H1 (cell line): ENCODE measurements around the gene CXADR. TPM values are rescaled to one million over a fixed set of nuclear protein-coding genes. Genes with fewer than 3 reads are reported as not detected.

Experiments
- BRCA1 ChIP-seq: IDR thresholded peaks from 2 replicates; pipeline ENCODE4 v1.6.1; 2012; ENCODE audit warnings: low read depth, low read length, improper control_type of control experiment
- CTCF ChIP-seq, 3 experiments: IDR thresholded peaks; 1 replicate in 2 of 3; 2 replicates in 1 of 3; pipeline versions ENCODE4 v1.5.1 to v1.6.1; 2011; ENCODE audit warnings: low read length in 3 of 3, mild to moderate bottlenecking in 3 of 3, inconsistent platforms in 2 of 3, low read depth in 1 of 3, moderate library complexity in 1 of 3; ENCODE audit not compliant: insufficient read depth in 1 of 3; ENCODE audit errors: control extremely low read depth in 1 of 3
- GABPA ChIP-seq: IDR thresholded peaks from 2 replicates; pipeline ENCODE4 v1.6.1; 2011; ENCODE audit warnings: mild to moderate bottlenecking, low read length, moderate library complexity, borderline replicate concordance; ENCODE audit not compliant: insufficient read depth
- POLR2A ChIP-seq, 2 experiments: IDR thresholded peaks; 1 replicate in 1 of 2; 2 replicates in 1 of 2; pipeline ENCODE4 v1.6.1; 2011; ENCODE audit warnings: low read depth in 2 of 2, low read length in 2 of 2, mild to moderate bottlenecking in 2 of 2; ENCODE audit errors: control extremely low read depth in 1 of 2
- ZNF274 ChIP-seq: IDR thresholded peaks from 2 replicates; pipeline ENCODE4 v1.7.0; 2012; ENCODE audit warnings: low read length, borderline replicate concordance; ENCODE audit errors: extremely low read depth
- polyA plus RNA-seq, 7 experiments: library from polyadenylated mRNA; depleted of rRNA in 3 of 7; stranded (reverse) in 5 of 7; unstranded in 2 of 7; fragments of >200 nt in 5 of 7; fragments of 200-250 nt in 2 of 7; gene quantifications; 1 replicate in 5 of 7; 2 replicates in 1 of 7; 4 replicates in 1 of 7; pipeline versions ENCODE4 v1.2.1 to v1.2.3, GENCODE V29; 2011 to 2013; ENCODE audit warnings: missing spikeins in 2 of 7, mixed read lengths in 2 of 7
- total RNA-seq: library from RNA; stranded (reverse); fragmentation: NEBNext Ultra II Directional; extraction: Animal tissue kit (Norgen Biotek cat#: 25700); gene quantifications from 2 replicates; pipeline ENCODE4 v1.2.1, GENCODE V29; 2021
- TF ChIP-seq, protein P1 (sequence below): fragments of 300-600 bp; sonication (generic); IDR thresholded peaks from 2 replicates; pipeline ENCODE4 v1.7.1; 2012; ENCODE audit warnings: low read length, moderate library complexity, mild to moderate bottlenecking, inconsistent platforms; ENCODE audit not compliant: insufficient replicate concordance

Gene CXADR
- total and polyA plus RNA-seq, 2 of the 8 experiments (the other 6 are each of a cell fraction or from before 2014, with no cell fraction given), result 45.6 to 145 TPM

- TF ChIP-seq, protein P1, sequence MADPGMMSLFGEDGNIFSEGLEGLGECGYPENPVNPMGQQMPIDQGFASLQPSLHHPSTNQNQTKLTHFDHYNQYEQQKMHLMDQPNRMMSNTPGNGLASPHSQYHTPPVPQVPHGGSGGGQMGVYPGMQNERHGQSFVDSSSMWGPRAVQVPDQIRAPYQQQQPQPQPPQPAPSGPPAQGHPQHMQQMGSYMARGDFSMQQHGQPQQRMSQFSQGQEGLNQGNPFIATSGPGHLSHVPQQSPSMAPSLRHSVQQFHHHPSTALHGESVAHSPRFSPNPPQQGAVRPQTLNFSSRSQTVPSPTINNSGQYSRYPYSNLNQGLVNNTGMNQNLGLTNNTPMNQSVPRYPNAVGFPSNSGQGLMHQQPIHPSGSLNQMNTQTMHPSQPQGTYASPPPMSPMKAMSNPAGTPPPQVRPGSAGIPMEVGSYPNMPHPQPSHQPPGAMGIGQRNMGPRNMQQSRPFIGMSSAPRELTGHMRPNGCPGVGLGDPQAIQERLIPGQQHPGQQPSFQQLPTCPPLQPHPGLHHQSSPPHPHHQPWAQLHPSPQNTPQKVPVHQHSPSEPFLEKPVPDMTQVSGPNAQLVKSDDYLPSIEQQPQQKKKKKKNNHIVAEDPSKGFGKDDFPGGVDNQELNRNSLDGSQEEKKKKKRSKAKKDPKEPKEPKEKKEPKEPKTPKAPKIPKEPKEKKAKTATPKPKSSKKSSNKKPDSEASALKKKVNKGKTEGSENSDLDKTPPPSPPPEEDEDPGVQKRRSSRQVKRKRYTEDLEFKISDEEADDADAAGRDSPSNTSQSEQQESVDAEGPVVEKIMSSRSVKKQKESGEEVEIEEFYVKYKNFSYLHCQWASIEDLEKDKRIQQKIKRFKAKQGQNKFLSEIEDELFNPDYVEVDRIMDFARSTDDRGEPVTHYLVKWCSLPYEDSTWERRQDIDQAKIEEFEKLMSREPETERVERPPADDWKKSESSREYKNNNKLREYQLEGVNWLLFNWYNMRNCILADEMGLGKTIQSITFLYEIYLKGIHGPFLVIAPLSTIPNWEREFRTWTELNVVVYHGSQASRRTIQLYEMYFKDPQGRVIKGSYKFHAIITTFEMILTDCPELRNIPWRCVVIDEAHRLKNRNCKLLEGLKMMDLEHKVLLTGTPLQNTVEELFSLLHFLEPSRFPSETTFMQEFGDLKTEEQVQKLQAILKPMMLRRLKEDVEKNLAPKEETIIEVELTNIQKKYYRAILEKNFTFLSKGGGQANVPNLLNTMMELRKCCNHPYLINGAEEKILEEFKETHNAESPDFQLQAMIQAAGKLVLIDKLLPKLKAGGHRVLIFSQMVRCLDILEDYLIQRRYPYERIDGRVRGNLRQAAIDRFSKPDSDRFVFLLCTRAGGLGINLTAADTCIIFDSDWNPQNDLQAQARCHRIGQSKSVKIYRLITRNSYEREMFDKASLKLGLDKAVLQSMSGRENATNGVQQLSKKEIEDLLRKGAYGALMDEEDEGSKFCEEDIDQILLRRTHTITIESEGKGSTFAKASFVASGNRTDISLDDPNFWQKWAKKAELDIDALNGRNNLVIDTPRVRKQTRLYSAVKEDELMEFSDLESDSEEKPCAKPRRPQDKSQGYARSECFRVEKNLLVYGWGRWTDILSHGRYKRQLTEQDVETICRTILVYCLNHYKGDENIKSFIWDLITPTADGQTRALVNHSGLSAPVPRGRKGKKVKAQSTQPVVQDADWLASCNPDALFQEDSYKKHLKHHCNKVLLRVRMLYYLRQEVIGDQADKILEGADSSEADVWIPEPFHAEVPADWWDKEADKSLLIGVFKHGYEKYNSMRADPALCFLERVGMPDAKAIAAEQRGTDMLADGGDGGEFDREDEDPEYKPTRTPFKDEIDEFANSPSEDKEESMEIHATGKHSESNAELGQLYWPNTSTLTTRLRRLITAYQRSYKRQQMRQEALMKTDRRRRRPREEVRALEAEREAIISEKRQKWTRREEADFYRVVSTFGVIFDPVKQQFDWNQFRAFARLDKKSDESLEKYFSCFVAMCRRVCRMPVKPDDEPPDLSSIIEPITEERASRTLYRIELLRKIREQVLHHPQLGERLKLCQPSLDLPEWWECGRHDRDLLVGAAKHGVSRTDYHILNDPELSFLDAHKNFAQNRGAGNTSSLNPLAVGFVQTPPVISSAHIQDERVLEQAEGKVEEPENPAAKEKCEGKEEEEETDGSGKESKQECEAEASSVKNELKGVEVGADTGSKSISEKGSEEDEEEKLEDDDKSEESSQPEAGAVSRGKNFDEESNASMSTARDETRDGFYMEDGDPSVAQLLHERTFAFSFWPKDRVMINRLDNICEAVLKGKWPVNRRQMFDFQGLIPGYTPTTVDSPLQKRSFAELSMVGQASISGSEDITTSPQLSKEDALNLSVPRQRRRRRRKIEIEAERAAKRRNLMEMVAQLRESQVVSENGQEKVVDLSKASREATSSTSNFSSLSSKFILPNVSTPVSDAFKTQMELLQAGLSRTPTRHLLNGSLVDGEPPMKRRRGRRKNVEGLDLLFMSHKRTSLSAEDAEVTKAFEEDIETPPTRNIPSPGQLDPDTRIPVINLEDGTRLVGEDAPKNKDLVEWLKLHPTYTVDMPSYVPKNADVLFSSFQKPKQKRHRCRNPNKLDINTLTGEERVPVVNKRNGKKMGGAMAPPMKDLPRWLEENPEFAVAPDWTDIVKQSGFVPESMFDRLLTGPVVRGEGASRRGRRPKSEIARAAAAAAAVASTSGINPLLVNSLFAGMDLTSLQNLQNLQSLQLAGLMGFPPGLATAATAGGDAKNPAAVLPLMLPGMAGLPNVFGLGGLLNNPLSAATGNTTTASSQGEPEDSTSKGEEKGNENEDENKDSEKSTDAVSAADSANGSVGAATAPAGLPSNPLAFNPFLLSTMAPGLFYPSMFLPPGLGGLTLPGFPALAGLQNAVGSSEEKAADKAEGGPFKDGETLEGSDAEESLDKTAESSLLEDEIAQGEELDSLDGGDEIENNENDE, result no peak
- TF ChIP-seq GABPA, result no peak
- TF ChIP-seq CTCF (IDR thresholded peaks at IDR 0.05; ENCODE audit: control extremely low read depth in 1 of 3, insufficient read depth in 1 of 3, low read depth in 1 of 3, low read length in 3 of 3), result no peak
- TF ChIP-seq BRCA1, result no peak
- no peak for TF ChIP-seq POLR2A (IDR thresholded peaks at IDR 0.05; ENCODE audit: control extremely low read depth in 1 of 2, low read depth in 2 of 2, low read length in 2 of 2)
- no peak for TF ChIP-seq ZNF274
Measured at GRCh38 chr21:17640821-17641220, 128.0 kb downstream of the CXADR start (continued).
